ENCODE results near the gene PRKCZ. TPM values are rescaled to one million over a fixed set of nuclear protein-coding genes. Genes with fewer than 3 reads are reported as not detected.
A peak's percentile ranks its signal among the peaks of the same experiment; 100 is the strongest.

Gene PRKCZ
- total RNA-seq, 1 donor from 2014 or later = 32.6 TPM

- Histone ChIP-seq H3K27me3 (ENCODE audit: insufficient read depth, low read length) (no peaks in the 10 kb centered on the region), H3K79me2 (ENCODE audit: insufficient read depth, low read length) (peaks cover 3% of the 10 kb centered on the region), H3K4me1 (ENCODE audit: insufficient read depth, low read length) (peaks cover 17% of the 10 kb centered on the region), H3K36me3 (ENCODE audit: insufficient read depth, low read length) (no peaks in the 10 kb centered on the region), H3K4me2 (ENCODE audit: low read length) (peak overlapping the region; percentile 8), H3K27ac (ENCODE audit: low read depth, low read length) (no peak overlapping the region), H3K9me3 (ENCODE audit: insufficient read depth, low read depth, low read length) (no peaks in the 10 kb centered on the region), H3K9ac (ENCODE audit: low read length) (no peak overlapping the region), H3K4me3 (ENCODE audit: insufficient read depth, low read depth, low read length) (no peak overlapping the region), H4K20me1 (ENCODE audit: insufficient read depth, low read length) (no peaks in the 10 kb centered on the region), H2AFZ (ENCODE audit: low read depth, low read length) (no peak overlapping the region)
- TF ChIP-seq CTCF (IDR thresholded peaks at IDR 0.05; ENCODE audit: insufficient read depth, low read depth, low read length) (no peak), EZH2 (IDR thresholded peaks at IDR 0.05; ENCODE audit: insufficient read depth, low read length) (no peak)
- no peak overlapping the region for H3K27ac Mint-ChIP-seq (ENCODE audit: unreplicated experiment)
- DNase-seq (ENCODE audit: low read depth) (no peak), FAIRE-seq (no peak)
- H3K27me3 Mint-ChIP-seq (ENCODE audit: low read depth, unreplicated experiment) = no peaks in the 10 kb centered on the region
- H3K4me3 Mint-ChIP-seq (ENCODE audit: unreplicated experiment) = no peak overlapping the region
- no peaks in the 10 kb centered on the region for H3K36me3 Mint-ChIP-seq (ENCODE audit: low read depth, unreplicated experiment)
- no peaks in the 10 kb centered on the region for H3K9me3 Mint-ChIP-seq (ENCODE audit: unreplicated experiment)
- peaks cover 4% of the 10 kb centered on the region for H3K4me1 Mint-ChIP-seq (ENCODE audit: low read depth, unreplicated experiment)
Measured at GRCh38 chr1:2200308-2200943, 150.2 kb downstream of the PRKCZ start.

- Mint-ChIP-seq H3K27me3 (ENCODE audit: low read depth, unreplicated experiment) (no peaks in the 10 kb centered on the region), H3K36me3 (ENCODE audit: low read depth, unreplicated experiment) (no peaks in the 10 kb centered on the region), H3K4me3 (ENCODE audit: unreplicated experiment) (no peak overlapping the region), H3K27ac (ENCODE audit: unreplicated experiment) (no peak overlapping the region), H3K9me3 (ENCODE audit: unreplicated experiment) (no peaks in the 10 kb centered on the region), H3K4me1 (ENCODE audit: low read depth, unreplicated experiment) (peaks cover 4% of the 10 kb centered on the region)
- no peak for DNase-seq (ENCODE audit: low read depth)
- no peak overlapping the region for H3K9ac ChIP-seq (ENCODE audit: low read length)
- TF ChIP-seq CTCF (IDR thresholded peaks at IDR 0.05; ENCODE audit: insufficient read depth, low read depth, low read length) (no peak), EZH2 (IDR thresholded peaks at IDR 0.05; ENCODE audit: insufficient read depth, low read length) (no peak)
- no peak overlapping the region for H3K4me2 ChIP-seq (ENCODE audit: low read length)
- no peaks in the 10 kb centered on the region for H3K36me3 ChIP-seq (ENCODE audit: insufficient read depth, low read length)
- no peak overlapping the region for H2AFZ ChIP-seq (ENCODE audit: low read depth, low read length)
- peaks cover 23% of the 10 kb centered on the region for H3K4me1 ChIP-seq (ENCODE audit: insufficient read depth, low read length)
- no peak overlapping the region for H3K4me3 ChIP-seq (ENCODE audit: insufficient read depth, low read depth, low read length)
- H3K79me2 ChIP-seq (ENCODE audit: insufficient read depth, low read length) = peaks cover 3% of the 10 kb centered on the region
- no peaks in the 10 kb centered on the region for H3K9me3 ChIP-seq (ENCODE audit: insufficient read depth, low read depth, low read length)
- no peak overlapping the region for H3K27ac ChIP-seq (ENCODE audit: low read depth, low read length)
- no peaks in the 10 kb centered on the region for H4K20me1 ChIP-seq (ENCODE audit: insufficient read depth, low read length)
- H3K27me3 ChIP-seq (ENCODE audit: insufficient read depth, low read length) = no peaks in the 10 kb centered on the region
- FAIRE-seq = no peak
Measured at GRCh38 chr1:2201062-2201461, 150.9 kb downstream of the PRKCZ start.

- Mint-ChIP-seq H3K4me1 (ENCODE audit: low read depth, unreplicated experiment) (peaks cover 4% of the 10 kb centered on the region), H3K27me3 (ENCODE audit: low read depth, unreplicated experiment) (peaks cover 3% of the 10 kb centered on the region), H3K9me3 (ENCODE audit: unreplicated experiment) (no peaks in the 10 kb centered on the region), H3K4me3 (ENCODE audit: unreplicated experiment) (no peak overlapping the region), H3K27ac (ENCODE audit: unreplicated experiment) (no peak overlapping the region), H3K36me3 (ENCODE audit: low read depth, unreplicated experiment) (no peaks in the 10 kb centered on the region)
- Histone ChIP-seq H3K4me2 (ENCODE audit: low read length) (no peak overlapping the region), H3K27me3 (ENCODE audit: insufficient read depth, low read length) (no peaks in the 10 kb centered on the region), H2AFZ (ENCODE audit: low read depth, low read length) (no peak overlapping the region), H4K20me1 (ENCODE audit: insufficient read depth, low read length) (no peaks in the 10 kb centered on the region), H3K27ac (ENCODE audit: low read depth, low read length) (no peak overlapping the region), H3K79me2 (ENCODE audit: insufficient read depth, low read length) (peaks cover 3% of the 10 kb centered on the region), H3K4me1 (ENCODE audit: insufficient read depth, low read length) (peaks cover 25% of the 10 kb centered on the region), H3K9ac (ENCODE audit: low read length) (no peak overlapping the region), H3K9me3 (ENCODE audit: insufficient read depth, low read depth, low read length) (no peaks in the 10 kb centered on the region), H3K4me3 (ENCODE audit: insufficient read depth, low read depth, low read length) (no peak overlapping the region), H3K36me3 (ENCODE audit: insufficient read depth, low read length) (no peaks in the 10 kb centered on the region)
- FAIRE-seq = no peak
- no peak for TF ChIP-seq EZH2 (IDR thresholded peaks at IDR 0.05; ENCODE audit: insufficient read depth, low read length)
- no peak for TF ChIP-seq CTCF (IDR thresholded peaks at IDR 0.05; ENCODE audit: insufficient read depth, low read depth, low read length)
- no peak for DNase-seq (ENCODE audit: low read depth)
Measured at GRCh38 chr1:2202008-2202575, 151.9 kb downstream of the PRKCZ start.

Data from astrocyte (in vitro differentiated cells and primary cell).